Trophoblast cell (in vitro differentiated cells and primary cell): ENCODE measurements around the gene ART3.

Experiments
- DNase-seq, 2 donors: peaks; one replicate each; pipeline ENCODE4 v3.0.0-alpha.2; 2016
- H2AFZ ChIP-seq: 2 replicates; pipeline ENCODE4 v1.6.1; 2013; ENCODE audit warnings: low read length, moderate library complexity, mild to moderate bottlenecking; ENCODE audit not compliant: insufficient read depth, poor library complexity
- H2AK5ac ChIP-seq: 2 replicates; pipeline ENCODE4 v1.6.1; 2013; ENCODE audit warnings: mild to moderate bottlenecking, low read length
- H2BK120ac ChIP-seq: 2 replicates; pipeline ENCODE4 v1.6.1; 2013; ENCODE audit warnings: low read length, mild to moderate bottlenecking, moderate library complexity; ENCODE audit not compliant: insufficient read depth, poor library complexity
- H2BK12ac ChIP-seq: 2 replicates; pipeline ENCODE4 v1.6.1; 2013; ENCODE audit warnings: mild to moderate bottlenecking, low read length, moderate library complexity
- H2BK5ac ChIP-seq: 2 replicates; pipeline ENCODE4 v1.6.1; 2013; ENCODE audit warnings: low read length, low read depth, moderate library complexity, mild to moderate bottlenecking; ENCODE audit not compliant: poor library complexity
- H3K14ac ChIP-seq: 2 replicates; pipeline ENCODE4 v1.6.1; 2013; ENCODE audit warnings: mild to moderate bottlenecking, low read length
- H3K18ac ChIP-seq: 2 replicates; pipeline ENCODE4 v1.6.1; 2013; ENCODE audit warnings: mild to moderate bottlenecking, low read length
- H3K23ac ChIP-seq: 2 replicates; pipeline ENCODE4 v1.6.1; 2013; ENCODE audit warnings: low read length
- H3K27ac ChIP-seq: 2 replicates; pipeline ENCODE4 v1.5.1; 2013; ENCODE audit warnings: low read depth, mild to moderate bottlenecking, inconsistent platforms, low read length, moderate library complexity
- H3K27me3 ChIP-seq: 2 replicates; pipeline ENCODE4 v1.6.1; 2013; ENCODE audit warnings: inconsistent platforms, mild to moderate bottlenecking, low read length, moderate library complexity; ENCODE audit not compliant: insufficient read depth
- H3K36me3 ChIP-seq, 2 experiments: 1 replicate in 1 of 2; 2 replicates in 1 of 2; pipeline ENCODE4 v1.6.1; 2013; ENCODE audit warnings: low read length in 2 of 2, mild to moderate bottlenecking in 2 of 2, moderate library complexity in 1 of 2; ENCODE audit not compliant: insufficient read depth in 2 of 2, control insufficient read depth in 1 of 2
- H3K4ac ChIP-seq: 2 replicates; pipeline ENCODE4 v1.6.1; 2013; ENCODE audit warnings: low read depth, mild to moderate bottlenecking, low read length, moderate library complexity
- H3K4me1 ChIP-seq, 2 experiments: 1 replicate in 1 of 2; 2 replicates in 1 of 2; pipeline ENCODE4 v1.6.1; 2013; ENCODE audit warnings: low read length in 2 of 2, mild to moderate bottlenecking in 2 of 2, moderate library complexity in 1 of 2; ENCODE audit not compliant: insufficient read depth in 2 of 2, control insufficient read depth in 1 of 2
- H3K4me2 ChIP-seq: 2 replicates; pipeline ENCODE4 v1.6.1; 2013; ENCODE audit warnings: inconsistent platforms, mild to moderate bottlenecking, low read length, moderate library complexity
- H3K4me3 ChIP-seq: 2 replicates; pipeline ENCODE4 v1.5.1; 2013; ENCODE audit warnings: mild to moderate bottlenecking, low read depth, low read length, inconsistent platforms
- H3K79me1 ChIP-seq: one replicate; pipeline ENCODE4 v1.6.1; 2013; ENCODE audit warnings: low read length
- H3K79me2 ChIP-seq: 2 replicates; pipeline ENCODE4 v1.6.1; 2013; ENCODE audit warnings: low read length, mild to moderate bottlenecking; ENCODE audit not compliant: control insufficient read depth, insufficient read depth, poor library complexity
- H3K9ac ChIP-seq: 2 replicates; pipeline ENCODE4 v1.6.1; 2013; ENCODE audit warnings: mild to moderate bottlenecking, low read length
- H3K9me3 ChIP-seq: 2 replicates; pipeline ENCODE4 v1.6.1; 2013; ENCODE audit warnings: low read depth, mild to moderate bottlenecking, control low read depth, inconsistent platforms, low read length; ENCODE audit not compliant: insufficient read depth
- H4K12ac ChIP-seq: 2 replicates; pipeline ENCODE4 v1.6.1; 2013; ENCODE audit warnings: low read depth, mild to moderate bottlenecking, low read length, moderate library complexity
- H4K8ac ChIP-seq: 2 replicates; pipeline ENCODE4 v1.6.1; 2013; ENCODE audit warnings: low read depth, mild to moderate bottlenecking, low read length, moderate library complexity
- H4K91ac ChIP-seq: one replicate; pipeline ENCODE4 v1.6.1; 2013; ENCODE audit warnings: low read depth, mild to moderate bottlenecking, low read length, moderate library complexity
- WGBS: extraction: QIAGEN DNeasy Blood & Tissue Kit; methylation state at CpG from one replicate; pipeline ENCODE4 v1.1.7; 2013; ENCODE audit warnings: missing lambda C conversion rate; ENCODE audit not compliant: insufficient read length, insufficient coverage; ENCODE audit errors: extremely low coverage; 5-methylcytosine and 5-hydroxymethylcytosine counted together

ART3 gene

GRCh38 chr4:76153356-76153755 is 78.8 kb downstream of the ART3 start:
- Histone ChIP-seq H2BK12ac (no peak overlapping the region), H3K79me2 (peaks cover 2% of the 10 kb centered on the region), H3K18ac (no peak overlapping the region), H4K91ac (no peak overlapping the region), H2AK5ac (no peak overlapping the region), H3K36me3 (no peaks in the 10 kb centered on the region), H3K23ac (no peak overlapping the region), H4K8ac (no peak overlapping the region), H3K4me3 (no peak overlapping the region), H3K4me1 (no peaks in the 10 kb centered on the region), H3K4me2 (no peak overlapping the region), H2AFZ (no peak overlapping the region), H3K14ac (no peak overlapping the region), H3K4ac (no peak overlapping the region), H3K9ac (no peak overlapping the region), H3K9me3 (no peaks in the 10 kb centered on the region), H2BK120ac (no peak overlapping the region), H4K12ac (no peak overlapping the region), H2BK5ac (no peak overlapping the region), H3K27ac (no peak overlapping the region), H3K79me1 (no peaks in the 10 kb centered on the region), H3K27me3 (no peaks in the 10 kb centered on the region)
- WGBS = no CpG with 5 or more reads among the region's 2 CpGs
- DNase-seq = no peak

- Histone ChIP-seq H3K9ac (no peak overlapping the region), H2AFZ (no peak overlapping the region), H3K79me2 (no peaks in the 10 kb centered on the region), H3K9me3 (no peaks in the 10 kb centered on the region), H2BK5ac (no peak overlapping the region), H3K27me3 (no peaks in the 10 kb centered on the region), H3K4me3 (no peak overlapping the region), H3K4ac (no peak overlapping the region), H4K91ac (no peak overlapping the region), H2BK120ac (no peak overlapping the region), H3K14ac (no peak overlapping the region), H3K18ac (no peak overlapping the region), H3K27ac (no peak overlapping the region), H2AK5ac (no peak overlapping the region), H3K4me2 (no peak overlapping the region), H3K79me1 (no peaks in the 10 kb centered on the region), H2BK12ac (no peak overlapping the region), H4K8ac (no peak overlapping the region), H3K23ac (no peak overlapping the region), H3K36me3 (no peaks in the 10 kb centered on the region), H3K4me1 (no peaks in the 10 kb centered on the region), H4K12ac (no peak overlapping the region)
- no peak for DNase-seq
- WGBS = no CpG with 5 or more reads among the region's 3 CpGs
These were observed 81.5 kb downstream of the ART3 start for GRCh38 chr4:76155979-76156378.

GRCh38 chr4:76156635-76157034 is 82.1 kb downstream of the ART3 start:
- no peak overlapping the region for H4K91ac ChIP-seq

GRCh38 chr4:76160355-76160754 is 85.8 kb downstream of the ART3 start:
- Histone ChIP-seq H4K8ac (no peak overlapping the region), H2BK5ac (no peak overlapping the region), H3K14ac (no peak overlapping the region), H3K4me1 (no peaks in the 10 kb centered on the region), H4K91ac (no peak overlapping the region), H3K27me3 (no peaks in the 10 kb centered on the region), H3K27ac (no peak overlapping the region), H3K79me1 (no peaks in the 10 kb centered on the region), H3K18ac (no peak overlapping the region), H3K23ac (no peak overlapping the region), H4K12ac (no peak overlapping the region), H2BK12ac (no peak overlapping the region), H3K9ac (no peak overlapping the region), H3K4me2 (no peak overlapping the region), H2BK120ac (no peak overlapping the region), H2AK5ac (no peak overlapping the region), H2AFZ (no peak overlapping the region), H3K4me3 (no peak overlapping the region), H3K36me3 (peaks cover 7% of the 10 kb centered on the region in 2 experiments), H3K4ac (no peak overlapping the region), H3K79me2 (no peaks in the 10 kb centered on the region), H3K9me3 (no peaks in the 10 kb centered on the region)
- no CpG with 5 or more reads among the region's 2 CpGs for WGBS
- no peak for DNase-seq

More at GRCh38 chr4:76156635-76157034, 82.1 kb downstream of the ART3 start:
- Histone ChIP-seq H3K14ac (no peak overlapping the region), H2BK120ac (no peak overlapping the region), H3K9me3 (no peaks in the 10 kb centered on the region), H2BK12ac (no peak overlapping the region), H3K9ac (no peak overlapping the region), H3K27ac (no peak overlapping the region), H4K8ac (no peak overlapping the region), H3K4me1 (no peaks in the 10 kb centered on the region), H3K27me3 (no peaks in the 10 kb centered on the region), H2AK5ac (no peak overlapping the region), H3K79me1 (no peaks in the 10 kb centered on the region), H2BK5ac (no peak overlapping the region), H3K18ac (no peak overlapping the region), H3K4me3 (no peak overlapping the region), H3K79me2 (no peaks in the 10 kb centered on the region), H3K4ac (no peak overlapping the region), H3K36me3 (peaks cover 3% of the 10 kb centered on the region in 2 experiments), H3K23ac (no peak overlapping the region), H3K4me2 (no peak overlapping the region), H4K12ac (no peak overlapping the region), H2AFZ (no peak overlapping the region)
- no peak for DNase-seq
- WGBS = no CpG with 5 or more reads among the region's 2 CpGs
